ENCODE data around the gene OCA2. TPM values are rescaled to one million over a fixed set of nuclear protein-coding genes. Genes with fewer than 3 reads are reported as not detected.
"Not testable (repeated sequence)": the region's sequence is repeated elsewhere in the genome, so short reads cannot be mapped to it uniquely, and the experiment has no call there.

Gene OCA2
- polyA plus RNA-seq, 1 donor from 2014 or later: 0.97 TPM

DNA sequence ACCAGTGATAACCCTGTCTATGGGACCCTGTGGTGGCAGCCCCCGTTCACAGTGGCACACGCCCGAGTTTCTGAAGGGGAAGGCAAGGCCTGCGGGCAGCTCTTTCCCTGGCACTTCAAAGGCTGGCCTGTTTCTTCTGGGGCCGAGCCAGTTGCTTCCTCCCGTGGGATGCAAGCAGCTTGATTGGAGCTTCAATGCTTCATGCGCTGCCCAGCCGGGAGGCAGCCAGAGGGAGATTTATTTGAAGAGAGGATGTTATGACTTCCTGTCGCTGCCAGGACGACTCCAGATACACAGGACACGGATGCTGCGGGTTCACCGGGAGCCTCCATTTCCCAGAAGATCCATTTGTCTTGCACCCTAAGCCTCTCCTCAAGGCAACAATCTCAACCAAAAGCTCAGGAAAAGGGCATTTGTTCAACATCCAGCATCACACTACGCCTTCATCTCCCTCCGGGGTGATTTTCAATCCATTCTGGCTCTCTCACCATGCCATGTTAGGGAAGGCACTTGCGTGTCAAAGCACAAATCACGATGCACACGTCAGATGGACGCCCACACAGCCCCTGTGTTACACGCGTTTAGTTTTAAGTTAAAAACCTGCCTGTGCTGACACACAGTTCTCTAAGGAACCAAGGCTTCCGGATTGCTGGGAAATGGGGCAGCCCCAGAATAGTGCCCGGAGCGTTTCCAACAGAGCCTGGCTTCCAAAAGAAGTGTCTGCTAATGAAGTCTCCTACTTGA, 330.2 kb downstream of the OCA2 start:
- Histone ChIP-seq H4K20me1 (ENCODE audit: insufficient read depth) (no peaks in the 10 kb centered on the region), H3K27me3 (ENCODE audit: insufficient read depth, low read depth, low read length) (no peaks in the 10 kb centered on the region), H2AFZ (ENCODE audit: low read depth, low read length) (no peak overlapping the region), H3K9me3 (ENCODE audit: low read length) (no peaks in the 10 kb centered on the region), H3K4me2 (ENCODE audit: low read length) (no peak overlapping the region), H3K9me2 (ENCODE audit: insufficient read depth, low read length) (no peaks in the 10 kb centered on the region), H3K79me2 (replicated peaks; ENCODE audit: insufficient read depth, low read length) (no peaks in the 10 kb centered on the region), H3K9ac (ENCODE audit: low read length) (no peak overlapping the region), H3K4me3 (ENCODE audit: low read length) (no peak overlapping the region), H3K36me3 (ENCODE audit: insufficient read depth, low read length) (no peaks in the 10 kb centered on the region), H3K27ac (ENCODE audit: low read length) (no peak overlapping the region), H3F3A (ENCODE audit: insufficient read depth, low read length, poor library complexity, severe bottlenecking) (no peaks in the 10 kb centered on the region)
- no peak for TF ChIP-seq RAD21 (conservative IDR thresholded peaks at IDR 0.05)
- TF ChIP-seq POLR2AphosphoS5 (IDR thresholded peaks at IDR 0.05): no peak
- TF ChIP-seq EZH2 (IDR thresholded peaks at IDR 0.05; ENCODE audit: borderline replicate concordance, insufficient read depth, low read length, poor library complexity, severe bottlenecking): no peak
- no peak for TF ChIP-seq MXI1 (conservative IDR thresholded peaks at IDR 0.05; ENCODE audit: poor library complexity, severe bottlenecking)
- TF ChIP-seq, protein P1, sequence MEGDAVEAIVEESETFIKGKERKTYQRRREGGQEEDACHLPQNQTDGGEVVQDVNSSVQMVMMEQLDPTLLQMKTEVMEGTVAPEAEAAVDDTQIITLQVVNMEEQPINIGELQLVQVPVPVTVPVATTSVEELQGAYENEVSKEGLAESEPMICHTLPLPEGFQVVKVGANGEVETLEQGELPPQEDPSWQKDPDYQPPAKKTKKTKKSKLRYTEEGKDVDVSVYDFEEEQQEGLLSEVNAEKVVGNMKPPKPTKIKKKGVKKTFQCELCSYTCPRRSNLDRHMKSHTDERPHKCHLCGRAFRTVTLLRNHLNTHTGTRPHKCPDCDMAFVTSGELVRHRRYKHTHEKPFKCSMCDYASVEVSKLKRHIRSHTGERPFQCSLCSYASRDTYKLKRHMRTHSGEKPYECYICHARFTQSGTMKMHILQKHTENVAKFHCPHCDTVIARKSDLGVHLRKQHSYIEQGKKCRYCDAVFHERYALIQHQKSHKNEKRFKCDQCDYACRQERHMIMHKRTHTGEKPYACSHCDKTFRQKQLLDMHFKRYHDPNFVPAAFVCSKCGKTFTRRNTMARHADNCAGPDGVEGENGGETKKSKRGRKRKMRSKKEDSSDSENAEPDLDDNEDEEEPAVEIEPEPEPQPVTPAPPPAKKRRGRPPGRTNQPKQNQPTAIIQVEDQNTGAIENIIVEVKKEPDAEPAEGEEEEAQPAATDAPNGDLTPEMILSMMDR (IDR thresholded peaks at IDR 0.05; ENCODE audit: poor library complexity, severe bottlenecking): no peak
- TF ChIP-seq EP300 (conservative IDR thresholded peaks at IDR 0.05; ENCODE audit: poor library complexity, severe bottlenecking): no peak
- TF ChIP-seq SMC3 (conservative IDR thresholded peaks at IDR 0.05; ENCODE audit: poor library complexity): no peak
- TF ChIP-seq, protein P2, sequence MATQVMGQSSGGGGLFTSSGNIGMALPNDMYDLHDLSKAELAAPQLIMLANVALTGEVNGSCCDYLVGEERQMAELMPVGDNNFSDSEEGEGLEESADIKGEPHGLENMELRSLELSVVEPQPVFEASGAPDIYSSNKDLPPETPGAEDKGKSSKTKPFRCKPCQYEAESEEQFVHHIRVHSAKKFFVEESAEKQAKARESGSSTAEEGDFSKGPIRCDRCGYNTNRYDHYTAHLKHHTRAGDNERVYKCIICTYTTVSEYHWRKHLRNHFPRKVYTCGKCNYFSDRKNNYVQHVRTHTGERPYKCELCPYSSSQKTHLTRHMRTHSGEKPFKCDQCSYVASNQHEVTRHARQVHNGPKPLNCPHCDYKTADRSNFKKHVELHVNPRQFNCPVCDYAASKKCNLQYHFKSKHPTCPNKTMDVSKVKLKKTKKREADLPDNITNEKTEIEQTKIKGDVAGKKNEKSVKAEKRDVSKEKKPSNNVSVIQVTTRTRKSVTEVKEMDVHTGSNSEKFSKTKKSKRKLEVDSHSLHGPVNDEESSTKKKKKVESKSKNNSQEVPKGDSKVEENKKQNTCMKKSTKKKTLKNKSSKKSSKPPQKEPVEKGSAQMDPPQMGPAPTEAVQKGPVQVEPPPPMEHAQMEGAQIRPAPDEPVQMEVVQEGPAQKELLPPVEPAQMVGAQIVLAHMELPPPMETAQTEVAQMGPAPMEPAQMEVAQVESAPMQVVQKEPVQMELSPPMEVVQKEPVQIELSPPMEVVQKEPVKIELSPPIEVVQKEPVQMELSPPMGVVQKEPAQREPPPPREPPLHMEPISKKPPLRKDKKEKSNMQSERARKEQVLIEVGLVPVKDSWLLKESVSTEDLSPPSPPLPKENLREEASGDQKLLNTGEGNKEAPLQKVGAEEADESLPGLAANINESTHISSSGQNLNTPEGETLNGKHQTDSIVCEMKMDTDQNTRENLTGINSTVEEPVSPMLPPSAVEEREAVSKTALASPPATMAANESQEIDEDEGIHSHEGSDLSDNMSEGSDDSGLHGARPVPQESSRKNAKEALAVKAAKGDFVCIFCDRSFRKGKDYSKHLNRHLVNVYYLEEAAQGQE (IDR thresholded peaks at IDR 0.05; ENCODE audit: borderline replicate concordance): no peak
- no peak for TF ChIP-seq TAF1 (IDR thresholded peaks at IDR 0.05; ENCODE audit: low read depth)

DNA sequence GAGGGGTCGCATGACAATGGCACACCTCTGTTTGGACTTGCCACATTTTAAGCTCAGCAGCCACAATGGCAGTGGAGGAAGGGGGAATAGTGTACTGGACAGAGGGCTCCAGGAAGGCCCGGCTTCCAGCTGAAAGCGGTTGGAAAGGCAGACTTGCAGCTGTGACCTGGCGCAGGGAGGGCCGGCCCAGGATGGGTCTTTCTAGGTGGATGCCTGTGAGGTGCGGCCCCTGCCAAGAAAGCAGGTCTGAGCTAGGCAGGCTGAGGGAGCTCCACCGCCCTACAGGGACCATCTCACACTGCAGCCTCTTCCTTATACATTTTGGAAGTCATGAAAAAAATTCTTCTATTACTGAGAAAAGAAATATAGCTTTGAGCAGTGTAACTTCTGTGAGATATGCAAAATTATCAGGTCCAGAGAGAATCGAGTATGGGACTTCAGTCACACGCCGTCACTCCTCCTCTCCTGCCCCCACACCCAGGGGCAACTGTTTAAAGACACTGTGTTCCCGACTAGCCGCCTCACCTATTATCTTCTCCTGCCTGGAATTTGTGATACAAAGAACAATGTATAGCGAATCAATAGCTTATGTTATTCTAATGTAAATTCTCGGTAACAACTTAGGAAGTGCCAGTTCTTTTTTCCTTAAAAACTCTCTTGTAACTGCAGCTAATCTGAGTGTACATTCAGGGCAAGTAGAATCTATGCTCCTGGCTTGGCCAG, 331.0 kb downstream of the OCA2 start:
- Histone ChIP-seq H3K27ac (ENCODE audit: low read length) (no peak overlapping the region), H3F3A (ENCODE audit: insufficient read depth, low read length, poor library complexity, severe bottlenecking) (no peaks in the 10 kb centered on the region), H3K36me3 (ENCODE audit: insufficient read depth, low read length) (no peaks in the 10 kb centered on the region), H3K9me3 (ENCODE audit: low read length) (no peaks in the 10 kb centered on the region), H2AFZ (ENCODE audit: low read depth, low read length) (no peak overlapping the region), H3K27me3 (ENCODE audit: insufficient read depth, low read depth, low read length) (no peaks in the 10 kb centered on the region), H4K20me1 (ENCODE audit: insufficient read depth) (no peaks in the 10 kb centered on the region), H3K79me2 (replicated peaks; ENCODE audit: insufficient read depth, low read length) (no peaks in the 10 kb centered on the region), H3K4me3 (ENCODE audit: low read length) (no peak overlapping the region), H3K9me2 (ENCODE audit: insufficient read depth, low read length) (no peaks in the 10 kb centered on the region), H3K9ac (ENCODE audit: low read length) (no peak overlapping the region), H3K4me2 (ENCODE audit: low read length) (no peak overlapping the region)
- no peak for TF ChIP-seq RAD21 (conservative IDR thresholded peaks at IDR 0.05)
- TF ChIP-seq, protein P1 (IDR thresholded peaks at IDR 0.05; ENCODE audit: poor library complexity, severe bottlenecking): no peak

DNA sequence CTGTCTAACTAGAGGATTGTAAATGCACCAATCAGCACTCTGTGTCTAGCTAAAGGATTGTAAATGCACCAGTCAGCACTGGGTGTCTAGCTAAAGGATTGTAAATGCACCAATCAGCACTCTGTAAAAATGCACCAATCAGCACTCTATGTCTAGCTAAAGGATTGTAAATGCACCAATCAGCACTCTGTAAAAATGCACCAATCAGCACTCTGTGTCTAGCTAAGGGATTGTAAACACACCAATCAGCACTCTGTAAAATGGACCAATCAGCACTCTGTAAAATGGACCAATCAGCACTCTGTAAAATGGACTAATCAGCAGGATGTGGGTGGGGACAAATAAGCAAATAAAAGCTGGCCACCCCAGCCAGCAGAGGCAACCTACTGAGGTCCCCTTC, 331.7 kb downstream of the OCA2 start:
- H3K36me3 ChIP-seq (ENCODE audit: insufficient read depth, low read length); H3K79me2 ChIP-seq (replicated peaks; ENCODE audit: insufficient read depth, low read length); H3F3A ChIP-seq (ENCODE audit: insufficient read depth, low read length, poor library complexity, severe bottlenecking); H3K9me3 ChIP-seq (ENCODE audit: low read length); H2AFZ ChIP-seq (ENCODE audit: low read depth, low read length); H3K27ac ChIP-seq (ENCODE audit: low read length); H3K9ac ChIP-seq (ENCODE audit: low read length); H3K4me2 ChIP-seq (ENCODE audit: low read length); H3K27me3 ChIP-seq (ENCODE audit: insufficient read depth, low read depth, low read length); H3K4me3 ChIP-seq (ENCODE audit: low read length); H3K9me2 ChIP-seq (ENCODE audit: insufficient read depth, low read length); H4K20me1 ChIP-seq (ENCODE audit: insufficient read depth): not testable (repeated sequence)

Data from neural cell (in vitro differentiated cells).